ENCODE data around the gene TSPAN2. TPM values are rescaled to one million over a fixed set of nuclear protein-coding genes. Genes with fewer than 3 reads are reported as not detected.

Gene TSPAN2
- total and polyA plus RNA-seq, 2 donors (not counting 3 experiments of a cell fraction or from before 2014, with no cell fraction given): 1.5 to 5.0 TPM

DNA sequence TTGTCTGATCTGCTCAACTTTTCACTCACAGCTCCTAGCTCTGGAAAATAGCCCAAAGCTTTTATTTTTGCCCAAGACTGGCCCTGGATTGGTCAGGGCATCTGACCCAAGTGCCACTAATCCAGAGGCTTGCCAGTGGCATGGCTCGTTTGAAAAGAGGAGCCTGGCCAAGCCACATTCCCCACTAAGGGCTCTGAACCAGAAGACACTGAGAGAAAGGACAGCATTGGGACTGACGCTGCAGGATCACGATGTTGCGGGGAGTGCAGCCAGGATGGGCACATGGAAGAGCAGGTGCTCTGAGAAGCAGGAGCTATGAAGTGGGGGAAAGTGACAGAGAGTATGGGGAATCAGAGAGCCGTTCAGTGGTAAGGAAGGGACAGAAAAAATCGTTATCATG is 44.9 kb upstream of the TSPAN2 start:
- Histone ChIP-seq H3K36me3 (ENCODE audit: control insufficient read depth in 2 of 2, extremely low read depth in 1 of 2, insufficient read depth in 2 of 2, low read length in 2 of 2) (no peaks in the 10 kb centered on the region), H3K9me3 (replicated peaks; ENCODE audit: control insufficient read depth, insufficient read depth, low read length) (no peaks in the 10 kb centered on the region), H3K9me1 (replicated peaks; ENCODE audit: control insufficient read depth, extremely low read depth, insufficient read depth, low read length) (no peaks in the 10 kb centered on the region), H3K4me3 (replicated peaks in 1 of 3; ENCODE audit: insufficient read depth in 1 of 3, low read depth in 1 of 3, low read length in 3 of 3) (no peak overlapping the region), H2AFZ (ENCODE audit: low read depth, low read length) (no peak overlapping the region), H4K20me1 (replicated peaks; ENCODE audit: control insufficient read depth, extremely low read depth, insufficient read depth, low read length) (no peaks in the 10 kb centered on the region), H3K4me1 (ENCODE audit: control insufficient read depth, extremely low read depth, insufficient read depth, low read length) (no peaks in the 10 kb centered on the region), H3K79me2 (ENCODE audit: control insufficient read depth, insufficient read depth, low read length) (no peaks in the 10 kb centered on the region), H3K9ac (replicated peaks; ENCODE audit: extremely low read depth, insufficient read depth, low read length) (no peak overlapping the region), H3K4me2 (ENCODE audit: insufficient read depth, low read length) (no peak overlapping the region), H3K27me3 (ENCODE audit: control insufficient read depth in 2 of 2, insufficient read depth in 2 of 2, low read length in 2 of 2) (no peaks in the 10 kb centered on the region), H3K27ac (ENCODE audit: insufficient read depth, low read depth, low read length) (no peak overlapping the region)
- dilution Hi-C loops (cut with MboI; ENCODE audit: extremely low pct_ligation_motif_present, low sequenced_read_pairs): no loop called here
- ChIA-PET POLR2A (no interaction called here), CTCF (interaction anchor here (1.7 to 2.1 kb wide), 2 partner anchors 335 to 462 kb away, joined by 5 to 6 read pairs; no protein-coding TSS in a partner anchor)
- TF ChIP-seq GATA2 (IDR thresholded peaks at IDR 0.05; ENCODE audit: insufficient read depth, insufficient read length, low read depth, low read length) (no peak), POLR2AphosphoS5 (IDR thresholded peaks at IDR 0.05; ENCODE audit: insufficient read depth, low read depth, low read length) (no peak), JUN (IDR thresholded peaks at IDR 0.05; ENCODE audit: borderline replicate concordance, insufficient read depth, insufficient read length, low read depth) (no peak), POLR2A (IDR thresholded peaks at IDR 0.05; ENCODE audit: low read depth, low read length) (no peak), EZH2 (IDR thresholded peaks at IDR 0.05; ENCODE audit: borderline replicate concordance, low read depth, low read length, severe bottlenecking) (no peak), FOS (IDR thresholded peaks at IDR 0.05; ENCODE audit: borderline replicate concordance, insufficient read depth, low read length) (no peak), MYC (IDR thresholded peaks at IDR 0.05; ENCODE audit: low read depth, low read length) (no peak)
- TF ChIP-seq, protein P1, sequence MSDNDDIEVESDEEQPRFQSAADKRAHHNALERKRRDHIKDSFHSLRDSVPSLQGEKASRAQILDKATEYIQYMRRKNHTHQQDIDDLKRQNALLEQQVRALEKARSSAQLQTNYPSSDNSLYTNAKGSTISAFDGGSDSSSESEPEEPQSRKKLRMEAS (IDR thresholded peaks at IDR 0.05; ENCODE audit: insufficient read depth, insufficient read length): no peak
- TF ChIP-seq, protein P2, sequence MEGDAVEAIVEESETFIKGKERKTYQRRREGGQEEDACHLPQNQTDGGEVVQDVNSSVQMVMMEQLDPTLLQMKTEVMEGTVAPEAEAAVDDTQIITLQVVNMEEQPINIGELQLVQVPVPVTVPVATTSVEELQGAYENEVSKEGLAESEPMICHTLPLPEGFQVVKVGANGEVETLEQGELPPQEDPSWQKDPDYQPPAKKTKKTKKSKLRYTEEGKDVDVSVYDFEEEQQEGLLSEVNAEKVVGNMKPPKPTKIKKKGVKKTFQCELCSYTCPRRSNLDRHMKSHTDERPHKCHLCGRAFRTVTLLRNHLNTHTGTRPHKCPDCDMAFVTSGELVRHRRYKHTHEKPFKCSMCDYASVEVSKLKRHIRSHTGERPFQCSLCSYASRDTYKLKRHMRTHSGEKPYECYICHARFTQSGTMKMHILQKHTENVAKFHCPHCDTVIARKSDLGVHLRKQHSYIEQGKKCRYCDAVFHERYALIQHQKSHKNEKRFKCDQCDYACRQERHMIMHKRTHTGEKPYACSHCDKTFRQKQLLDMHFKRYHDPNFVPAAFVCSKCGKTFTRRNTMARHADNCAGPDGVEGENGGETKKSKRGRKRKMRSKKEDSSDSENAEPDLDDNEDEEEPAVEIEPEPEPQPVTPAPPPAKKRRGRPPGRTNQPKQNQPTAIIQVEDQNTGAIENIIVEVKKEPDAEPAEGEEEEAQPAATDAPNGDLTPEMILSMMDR (IDR thresholded peaks at IDR 0.05; ENCODE audit: extremely low read depth in 1 of 2, insufficient read depth in 1 of 2, low read depth in 1 of 2, low read length in 2 of 2): no peak
- no peak for DNase-seq (ENCODE audit: low read depth, low spot score)
- no TSS peak for BruUV-seq (replicated peaks)
- intact Hi-C loops (cut with micrococcal nuclease): no loop called here
- FAIRE-seq: no peak

Measured in endothelial cell of umbilical vein (primary cell).